GM19099 (cell line): ENCODE data around the gene TEDC1.

Source experiments
- POLR2A ChIP-seq: IDR thresholded peaks from 3 replicates; pipeline ENCODE4 v1.6.1; 2011; ENCODE audit warnings: low read depth; ENCODE audit not compliant: insufficient read length; ENCODE audit errors: extremely low read depth

The TEDC1 gene

GRCh38 chr14:105453847-105454246, 37.2 kb upstream of the TEDC1 start:
- TF ChIP-seq POLR2A: no peak

GRCh38 chr14:105455086-105455640, 35.9 kb upstream of the TEDC1 start:
- no peak for TF ChIP-seq POLR2A

- no peak for TF ChIP-seq POLR2A
Observed at GRCh38 chr14:105455766-105456660, 35.0 kb upstream of the TEDC1 start.

GRCh38 chr14:105456736-105457617, 34.1 kb upstream of the TEDC1 start:
- TF ChIP-seq POLR2A: no peak

- no peak for TF ChIP-seq POLR2A
Observed at GRCh38 chr14:105458010-105458409, 33.0 kb upstream of the TEDC1 start.

GRCh38 chr14:105458571-105458970, 32.5 kb upstream of the TEDC1 start:
- TF ChIP-seq POLR2A: no peak

- TF ChIP-seq POLR2A: no peak
Observed at GRCh38 chr14:105460116-105460515, 30.9 kb upstream of the TEDC1 start.

GRCh38 chr14:105460616-105461015, 30.4 kb upstream of the TEDC1 start:
- no peak for TF ChIP-seq POLR2A

GRCh38 chr14:105461903-105462302, 29.1 kb upstream of the TEDC1 start:
- no peak for TF ChIP-seq POLR2A

GRCh38 chr14:105464501-105464900, 26.5 kb upstream of the TEDC1 start:
- TF ChIP-seq POLR2A: no peak

GRCh38 chr14:105465209-105466031, 25.6 kb upstream of the TEDC1 start:
- TF ChIP-seq POLR2A: no peak

- TF ChIP-seq POLR2A: no peak
Observed at GRCh38 chr14:105466531-105467248, 24.4 kb upstream of the TEDC1 start.

- TF ChIP-seq POLR2A: no peak
Observed at GRCh38 chr14:105467249-105467941, 23.7 kb upstream of the TEDC1 start.
